SU-DHL-6 (cell line): Measurements from ENCODE around the gene WNT16.

Experiments
- H2AFZ ChIP-seq: fragments of 200-600 bp; sonication (generic); 2 replicates; pipeline ENCODE4 v1.6.1; 2014; ENCODE audit warnings: low read depth, mild to moderate bottlenecking, moderate library complexity, mixed read lengths, antibody characterized with exemption, low read length; ENCODE audit not compliant: severe bottlenecking
- H3F3A ChIP-seq: fragments of 200-600 bp; shearing (Covaris generic); 2 replicates; pipeline ENCODE4 v1.6.0; 2016; ENCODE audit warnings: antibody characterized with exemption, mild to moderate bottlenecking; ENCODE audit not compliant: insufficient read depth
- H3K27ac ChIP-seq: fragments of 200-600 bp; sonication (generic); 2 replicates; pipeline ENCODE4 v1.5.1; 2016; ENCODE audit warnings: low read depth, mild to moderate bottlenecking, low read length, moderate library complexity, mixed read lengths
- H3K27me3 ChIP-seq: fragments of 200-600 bp; sonication (generic), shearing (Covaris generic); 2 replicates; pipeline ENCODE4 v1.6.0; 2014; ENCODE audit warnings: mild to moderate bottlenecking, low read length
- H3K36me3 ChIP-seq: fragments of 200-600 bp; sonication (generic); 2 replicates; pipeline ENCODE4 v1.6.1; 2014; ENCODE audit warnings: mild to moderate bottlenecking, low read length, mixed read lengths
- H3K4me2 ChIP-seq: fragments of 300-600, 200-600 bp; shearing (Covaris generic), sonication (generic); 2 replicates; pipeline ENCODE4 v1.6.0; 2014; ENCODE audit warnings: low read length, low read depth, mild to moderate bottlenecking; ENCODE audit not compliant: poor library complexity, severe bottlenecking
- H3K4me3 ChIP-seq: fragments of 200-600 bp; sonication (generic); 2 replicates; pipeline ENCODE4 v1.5.1; 2014; ENCODE audit warnings: antibody characterized with exemption, low read length, mild to moderate bottlenecking, mixed read lengths; ENCODE audit not compliant: insufficient read depth, poor library complexity, severe bottlenecking
- H3K79me2 ChIP-seq: fragments of 200-600 bp; sonication (generic); 2 replicates; pipeline ENCODE4 v1.6.1; 2014; ENCODE audit warnings: mild to moderate bottlenecking, low read length, moderate library complexity; ENCODE audit not compliant: insufficient read depth
- H3K9ac ChIP-seq: fragments of 200-600 bp; sonication (generic); 2 replicates; pipeline ENCODE4 v1.7.0; 2014; ENCODE audit warnings: mild to moderate bottlenecking, low read length
- H3K9me2 ChIP-seq: fragments of 200-600 bp; sonication (generic); replicated peaks from 2 replicates; pipeline ENCODE4 v1.6.1; 2014; ENCODE audit warnings: low read length; ENCODE audit not compliant: insufficient read depth
- H3K9me3 ChIP-seq: fragments of 200-600 bp; sonication (generic); 2 replicates; pipeline ENCODE4 v1.6.1; 2014; ENCODE audit warnings: low read length, mixed read lengths; ENCODE audit not compliant: insufficient read depth
- H4K20me1 ChIP-seq: fragments of 200-600 bp; sonication (generic); 2 replicates; pipeline ENCODE4 v1.6.1; 2014; ENCODE audit warnings: low read depth, mild to moderate bottlenecking, antibody characterized with exemption, low read length, moderate library complexity, mixed read lengths
- EZH2phosphoT487 ChIP-seq: fragments of 200-600 bp; sonication (generic), shearing (Covaris generic); conservative IDR thresholded peaks from 2 replicates; pipeline ENCODE4 v1.6.1; 2018; ENCODE audit warnings: mild to moderate bottlenecking, antibody characterized with exemption, low read length, moderate library complexity, mixed read lengths
- TF ChIP-seq, protein P1 (sequence below): fragments of 200-600 bp; sonication (generic); IDR thresholded peaks from one replicate; pipeline ENCODE4 v1.5.1; 2017; ENCODE audit warnings: antibody characterized with exemption, mild to moderate bottlenecking, low read length, moderate library complexity; ENCODE audit not compliant: insufficient read depth, poor library complexity, severe bottlenecking

The WNT16 gene

DNA sequence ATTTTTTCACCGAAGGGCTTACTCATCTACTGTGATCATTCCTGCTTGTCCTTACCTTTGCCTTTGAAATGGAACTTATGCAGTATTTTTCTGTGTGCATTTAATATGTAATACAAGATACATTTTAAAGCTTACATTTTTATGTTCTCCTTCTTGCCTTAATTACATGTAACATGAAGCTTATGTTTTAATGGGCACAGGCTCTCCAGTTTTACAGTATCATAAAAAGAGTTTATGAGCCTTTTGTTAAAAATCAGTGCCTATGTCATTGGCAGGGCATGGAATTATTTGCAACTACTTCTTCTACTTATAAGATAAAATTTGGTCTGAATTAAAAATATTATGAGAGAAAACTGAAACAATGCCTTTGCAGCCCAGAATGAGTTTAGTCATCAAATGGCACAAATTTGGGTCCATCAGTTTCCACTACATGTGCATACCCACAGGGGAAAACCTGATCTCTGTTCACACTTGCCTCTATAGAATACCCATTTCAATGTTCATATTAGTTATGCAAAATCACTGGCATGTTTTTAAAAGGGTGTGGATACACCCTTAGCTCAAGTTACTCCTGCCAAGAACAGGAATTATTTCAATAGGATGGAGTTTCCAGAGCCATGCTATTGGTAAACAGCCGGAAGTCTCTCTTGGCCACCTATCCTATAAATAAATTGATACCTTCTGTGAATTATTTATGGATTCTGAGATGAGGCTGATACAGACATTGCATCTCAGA, 27.9 kb upstream of the WNT16 start:
- Histone ChIP-seq H3K27ac (no peak overlapping the region), H4K20me1 (no peaks in the 10 kb centered on the region), H3K9me3 (no peaks in the 10 kb centered on the region), H2AFZ (no peak overlapping the region), H3K9ac (no peak overlapping the region), H3K27me3 (no peaks in the 10 kb centered on the region), H3K4me3 (no peak overlapping the region), H3K79me2 (no peaks in the 10 kb centered on the region), H3F3A (no peaks in the 10 kb centered on the region), H3K9me2 (no peaks in the 10 kb centered on the region), H3K4me2 (no peak overlapping the region), H3K36me3 (no peaks in the 10 kb centered on the region)
- TF ChIP-seq EZH2phosphoT487: no peak

DNA sequence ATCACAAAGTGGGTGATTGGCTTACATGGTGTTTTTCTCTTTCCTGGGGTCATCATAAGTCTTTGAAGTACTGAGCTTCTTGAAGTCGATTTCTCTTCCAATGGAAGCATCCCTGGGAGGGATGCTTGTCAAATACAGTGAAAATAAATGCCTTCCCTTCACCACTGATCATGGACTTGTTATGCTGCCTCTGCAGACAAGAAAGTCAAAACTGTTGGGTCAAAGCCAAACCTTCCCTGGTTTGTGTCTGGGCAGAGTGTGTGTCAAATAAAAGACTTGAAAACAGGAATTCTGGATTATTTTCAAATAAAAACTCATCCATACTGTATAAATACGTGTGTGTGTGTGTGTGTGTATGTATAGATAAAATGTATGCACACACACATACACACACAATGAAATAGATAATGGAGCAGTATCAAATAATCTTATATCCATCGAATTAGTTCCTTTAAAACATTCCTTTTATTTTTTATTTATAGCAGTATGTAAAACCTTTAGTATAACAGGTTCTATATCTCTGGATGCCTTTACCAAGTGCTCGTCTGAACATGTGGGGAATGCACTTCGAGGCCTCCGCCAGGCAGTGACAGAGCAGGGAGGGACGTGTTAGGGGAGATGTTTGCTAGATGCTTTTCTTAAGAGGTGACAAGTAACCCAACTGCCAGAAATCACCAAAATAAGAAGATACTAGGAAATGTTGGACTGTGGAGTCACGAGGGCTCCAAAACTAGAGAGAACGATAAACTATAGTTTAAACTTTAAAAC, 27.2 kb upstream of the WNT16 start:
- Histone ChIP-seq H3K36me3 (no peaks in the 10 kb centered on the region), H3F3A (no peaks in the 10 kb centered on the region), H3K4me3 (no peak overlapping the region), H4K20me1 (no peaks in the 10 kb centered on the region), H3K4me2 (no peak overlapping the region), H3K27ac (no peak overlapping the region), H2AFZ (no peak overlapping the region), H3K9ac (no peak overlapping the region), H3K9me2 (no peaks in the 10 kb centered on the region), H3K79me2 (no peaks in the 10 kb centered on the region), H3K27me3 (no peaks in the 10 kb centered on the region), H3K9me3 (no peaks in the 10 kb centered on the region)
- no peak for TF ChIP-seq EZH2phosphoT487
- TF ChIP-seq, protein P1, sequence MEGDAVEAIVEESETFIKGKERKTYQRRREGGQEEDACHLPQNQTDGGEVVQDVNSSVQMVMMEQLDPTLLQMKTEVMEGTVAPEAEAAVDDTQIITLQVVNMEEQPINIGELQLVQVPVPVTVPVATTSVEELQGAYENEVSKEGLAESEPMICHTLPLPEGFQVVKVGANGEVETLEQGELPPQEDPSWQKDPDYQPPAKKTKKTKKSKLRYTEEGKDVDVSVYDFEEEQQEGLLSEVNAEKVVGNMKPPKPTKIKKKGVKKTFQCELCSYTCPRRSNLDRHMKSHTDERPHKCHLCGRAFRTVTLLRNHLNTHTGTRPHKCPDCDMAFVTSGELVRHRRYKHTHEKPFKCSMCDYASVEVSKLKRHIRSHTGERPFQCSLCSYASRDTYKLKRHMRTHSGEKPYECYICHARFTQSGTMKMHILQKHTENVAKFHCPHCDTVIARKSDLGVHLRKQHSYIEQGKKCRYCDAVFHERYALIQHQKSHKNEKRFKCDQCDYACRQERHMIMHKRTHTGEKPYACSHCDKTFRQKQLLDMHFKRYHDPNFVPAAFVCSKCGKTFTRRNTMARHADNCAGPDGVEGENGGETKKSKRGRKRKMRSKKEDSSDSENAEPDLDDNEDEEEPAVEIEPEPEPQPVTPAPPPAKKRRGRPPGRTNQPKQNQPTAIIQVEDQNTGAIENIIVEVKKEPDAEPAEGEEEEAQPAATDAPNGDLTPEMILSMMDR: no peak

DNA sequence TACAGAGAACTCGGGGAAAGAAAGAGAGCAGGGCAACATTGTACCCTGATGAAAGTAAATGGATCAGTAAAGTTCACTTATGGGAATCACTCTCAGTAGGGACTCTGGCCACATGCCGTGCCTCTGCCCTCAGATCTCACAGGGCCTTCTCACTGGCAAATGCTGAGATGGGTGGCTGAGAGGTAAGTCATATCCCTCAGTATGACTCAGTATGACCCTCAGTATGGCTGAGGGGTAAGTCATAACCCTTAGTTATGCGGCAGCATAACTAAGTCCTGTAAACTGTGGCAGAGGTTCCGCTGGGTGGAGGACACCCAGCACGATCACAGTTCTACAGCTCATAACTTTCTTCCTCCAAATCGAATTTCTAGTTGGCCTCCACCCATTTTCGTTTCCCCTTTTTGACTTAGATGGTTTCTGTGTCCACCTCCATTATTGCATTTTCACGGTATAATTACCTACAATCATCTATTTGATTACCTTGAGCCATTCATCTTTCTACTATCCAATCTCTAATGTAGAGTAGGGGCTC, 26.5 kb upstream of the WNT16 start:
- H2AFZ ChIP-seq: no peak overlapping the region

More for the DNA sequence above, 26.5 kb upstream of the WNT16 start:
- Histone ChIP-seq H3K9me2 (no peaks in the 10 kb centered on the region), H3K27ac (no peak overlapping the region), H3K4me2 (no peak overlapping the region), H3K36me3 (no peaks in the 10 kb centered on the region), H3F3A (no peaks in the 10 kb centered on the region), H3K9me3 (no peaks in the 10 kb centered on the region), H3K9ac (no peak overlapping the region), H3K79me2 (no peaks in the 10 kb centered on the region), H3K27me3 (no peaks in the 10 kb centered on the region), H3K4me3 (no peak overlapping the region), H4K20me1 (no peaks in the 10 kb centered on the region)
- TF ChIP-seq, protein P1: no peak
- TF ChIP-seq EZH2phosphoT487: no peak
